GM12801 (cell line): ENCODE data around the gene BCL2.

ENCODE experiments used
- CTCF ChIP-seq: IDR thresholded peaks from one replicate; pipeline ENCODE4 v1.5.1; 2011; ENCODE audit warnings: control low read depth; ENCODE audit not compliant: insufficient read length; ENCODE audit errors: extremely low read depth

Gene BCL2

GRCh38 chr18:63091671-63092364 is 227.8 kb downstream of the BCL2 start:
- TF ChIP-seq CTCF = no peak

GRCh38 chr18:63090334-63090733 is 229.2 kb downstream of the BCL2 start:
- no peak for TF ChIP-seq CTCF

GRCh38 chr18:63089041-63089440 is 230.5 kb downstream of the BCL2 start:
- no peak for TF ChIP-seq CTCF

DNA sequence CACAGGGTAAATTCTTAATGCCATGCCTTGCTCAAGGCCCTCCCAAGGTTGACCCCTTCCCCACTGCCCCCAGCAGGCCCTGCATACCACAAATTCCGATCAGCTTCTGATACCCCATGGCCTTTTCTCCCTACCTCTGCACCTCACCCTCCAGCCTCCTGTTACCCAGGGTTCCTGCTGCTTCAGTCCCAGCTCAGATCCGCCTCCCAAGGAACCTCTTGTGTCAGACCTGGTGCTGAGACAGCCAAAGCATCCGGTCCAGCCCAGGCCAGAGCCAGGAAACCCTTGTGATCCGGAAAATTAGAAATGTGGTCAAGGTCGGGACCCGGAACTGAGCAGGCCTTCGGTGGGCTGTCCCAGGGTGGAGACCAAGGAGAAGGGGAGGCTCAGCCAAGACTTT is 231.3 kb downstream of the BCL2 start:
- TF ChIP-seq CTCF = no peak

GRCh38 chr18:63087421-63088230 is 231.9 kb downstream of the BCL2 start:
- no peak for TF ChIP-seq CTCF

DNA sequence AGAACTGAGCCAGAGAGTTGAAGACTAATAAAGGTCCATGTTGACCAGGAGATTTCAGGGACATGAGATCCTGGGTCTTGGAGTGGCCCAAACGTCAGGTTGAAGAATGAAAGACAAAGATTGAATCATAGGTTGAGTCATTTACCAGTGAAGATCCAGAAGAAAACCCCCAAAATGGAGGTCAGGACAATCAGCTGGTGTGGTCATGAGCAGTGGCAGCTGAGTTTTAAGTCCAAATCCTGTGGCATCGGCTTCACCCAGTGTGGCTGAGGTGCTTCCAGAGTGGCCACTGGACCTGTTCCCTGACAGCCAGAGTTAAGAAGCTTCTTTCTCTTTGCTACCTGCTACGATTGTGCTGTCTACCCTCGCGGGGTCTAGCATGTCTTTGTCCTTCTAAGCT is 234.0 kb downstream of the BCL2 start:
- no peak for TF ChIP-seq CTCF

- no peak for TF ChIP-seq CTCF
Observed at GRCh38 chr18:63084219-63084618, 235.3 kb downstream of the BCL2 start.
